Ishikawa (cell line): ENCODE measurements around the gene CDCA5.

Source experiments
- CEBPB ChIP-seq: IDR thresholded peaks from 2 replicates; pipeline ENCODE4 v1.6.1; 2012
- CREB1 ChIP-seq: IDR thresholded peaks from 2 replicates; pipeline ENCODE4 v1.6.1; 2012; ENCODE audit warnings: low read depth
- EGR1 ChIP-seq: IDR thresholded peaks from 2 replicates; pipeline ENCODE4 v1.6.1; 2012
- EP300 ChIP-seq: IDR thresholded peaks from 2 replicates; pipeline ENCODE4 v1.6.1; 2012; ENCODE audit warnings: borderline replicate concordance
- FOXM1 ChIP-seq: IDR thresholded peaks from 2 replicates; pipeline ENCODE4 v1.6.1; 2012; ENCODE audit warnings: low read depth, borderline replicate concordance
- NFIC ChIP-seq: IDR thresholded peaks from 2 replicates; pipeline ENCODE4 v1.6.1; 2012
- RAD21 ChIP-seq: IDR thresholded peaks from 2 replicates; pipeline ENCODE4 v1.6.1; 2012; ENCODE audit warnings: low read depth
- TAF1 ChIP-seq: IDR thresholded peaks from 2 replicates; pipeline ENCODE4 v1.6.1; 2012; ENCODE audit warnings: low read depth, mild to moderate bottlenecking
- TCF12 ChIP-seq: IDR thresholded peaks from 2 replicates; pipeline ENCODE4 v1.6.1; 2012; ENCODE audit warnings: low read depth
- TEAD4 ChIP-seq: IDR thresholded peaks from 2 replicates; pipeline ENCODE4 v1.6.1; 2012
- YY1 ChIP-seq: IDR thresholded peaks from 2 replicates; pipeline ENCODE4 v1.6.1; 2012; ENCODE audit warnings: low read depth
- ZBTB7A ChIP-seq: IDR thresholded peaks from 2 replicates; pipeline ENCODE4 v1.6.1; 2012; ENCODE audit warnings: low read depth
- TF ChIP-seq, protein P1 (sequence below): IDR thresholded peaks from 2 replicates; pipeline ENCODE4 v1.6.1; 2012; ENCODE audit warnings: low read depth, mild to moderate bottlenecking
- TF ChIP-seq, protein P2 (sequence below): IDR thresholded peaks from 2 replicates; pipeline ENCODE4 v1.6.1; 2012
- TF ChIP-seq, protein P3 (sequence below): IDR thresholded peaks from 2 replicates; pipeline ENCODE4 v1.6.1; 2012

Gene CDCA5

DNA sequence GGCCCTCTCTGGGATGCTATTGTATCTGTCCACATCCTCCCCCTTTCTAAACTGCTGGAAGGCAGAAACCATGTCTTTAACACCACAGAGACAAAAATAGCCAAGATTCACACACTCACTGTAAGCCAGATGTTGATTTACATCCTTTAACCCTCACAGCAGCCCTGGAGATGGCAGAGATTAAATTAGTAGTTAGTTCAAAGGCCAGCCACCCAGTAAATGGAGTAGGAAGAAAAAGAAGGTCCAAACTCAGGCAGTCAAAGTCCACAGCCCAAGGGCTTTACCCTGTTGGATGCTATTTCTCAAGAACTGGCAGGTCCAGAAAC is 35.8 kb upstream of the CDCA5 start:
- TF ChIP-seq FOXM1 (no peak), EGR1 (no peak), TCF12 (no peak), RAD21 (no peak), TEAD4 (no peak), ZBTB7A (no peak), EP300 (no peak)
- TF ChIP-seq, protein P1, sequence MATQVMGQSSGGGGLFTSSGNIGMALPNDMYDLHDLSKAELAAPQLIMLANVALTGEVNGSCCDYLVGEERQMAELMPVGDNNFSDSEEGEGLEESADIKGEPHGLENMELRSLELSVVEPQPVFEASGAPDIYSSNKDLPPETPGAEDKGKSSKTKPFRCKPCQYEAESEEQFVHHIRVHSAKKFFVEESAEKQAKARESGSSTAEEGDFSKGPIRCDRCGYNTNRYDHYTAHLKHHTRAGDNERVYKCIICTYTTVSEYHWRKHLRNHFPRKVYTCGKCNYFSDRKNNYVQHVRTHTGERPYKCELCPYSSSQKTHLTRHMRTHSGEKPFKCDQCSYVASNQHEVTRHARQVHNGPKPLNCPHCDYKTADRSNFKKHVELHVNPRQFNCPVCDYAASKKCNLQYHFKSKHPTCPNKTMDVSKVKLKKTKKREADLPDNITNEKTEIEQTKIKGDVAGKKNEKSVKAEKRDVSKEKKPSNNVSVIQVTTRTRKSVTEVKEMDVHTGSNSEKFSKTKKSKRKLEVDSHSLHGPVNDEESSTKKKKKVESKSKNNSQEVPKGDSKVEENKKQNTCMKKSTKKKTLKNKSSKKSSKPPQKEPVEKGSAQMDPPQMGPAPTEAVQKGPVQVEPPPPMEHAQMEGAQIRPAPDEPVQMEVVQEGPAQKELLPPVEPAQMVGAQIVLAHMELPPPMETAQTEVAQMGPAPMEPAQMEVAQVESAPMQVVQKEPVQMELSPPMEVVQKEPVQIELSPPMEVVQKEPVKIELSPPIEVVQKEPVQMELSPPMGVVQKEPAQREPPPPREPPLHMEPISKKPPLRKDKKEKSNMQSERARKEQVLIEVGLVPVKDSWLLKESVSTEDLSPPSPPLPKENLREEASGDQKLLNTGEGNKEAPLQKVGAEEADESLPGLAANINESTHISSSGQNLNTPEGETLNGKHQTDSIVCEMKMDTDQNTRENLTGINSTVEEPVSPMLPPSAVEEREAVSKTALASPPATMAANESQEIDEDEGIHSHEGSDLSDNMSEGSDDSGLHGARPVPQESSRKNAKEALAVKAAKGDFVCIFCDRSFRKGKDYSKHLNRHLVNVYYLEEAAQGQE, result no peak
- TF ChIP-seq, protein P2, sequence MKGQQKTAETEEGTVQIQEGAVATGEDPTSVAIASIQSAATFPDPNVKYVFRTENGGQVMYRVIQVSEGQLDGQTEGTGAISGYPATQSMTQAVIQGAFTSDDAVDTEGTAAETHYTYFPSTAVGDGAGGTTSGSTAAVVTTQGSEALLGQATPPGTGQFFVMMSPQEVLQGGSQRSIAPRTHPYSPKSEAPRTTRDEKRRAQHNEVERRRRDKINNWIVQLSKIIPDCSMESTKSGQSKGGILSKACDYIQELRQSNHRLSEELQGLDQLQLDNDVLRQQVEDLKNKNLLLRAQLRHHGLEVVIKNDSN, result no peak

DNA sequence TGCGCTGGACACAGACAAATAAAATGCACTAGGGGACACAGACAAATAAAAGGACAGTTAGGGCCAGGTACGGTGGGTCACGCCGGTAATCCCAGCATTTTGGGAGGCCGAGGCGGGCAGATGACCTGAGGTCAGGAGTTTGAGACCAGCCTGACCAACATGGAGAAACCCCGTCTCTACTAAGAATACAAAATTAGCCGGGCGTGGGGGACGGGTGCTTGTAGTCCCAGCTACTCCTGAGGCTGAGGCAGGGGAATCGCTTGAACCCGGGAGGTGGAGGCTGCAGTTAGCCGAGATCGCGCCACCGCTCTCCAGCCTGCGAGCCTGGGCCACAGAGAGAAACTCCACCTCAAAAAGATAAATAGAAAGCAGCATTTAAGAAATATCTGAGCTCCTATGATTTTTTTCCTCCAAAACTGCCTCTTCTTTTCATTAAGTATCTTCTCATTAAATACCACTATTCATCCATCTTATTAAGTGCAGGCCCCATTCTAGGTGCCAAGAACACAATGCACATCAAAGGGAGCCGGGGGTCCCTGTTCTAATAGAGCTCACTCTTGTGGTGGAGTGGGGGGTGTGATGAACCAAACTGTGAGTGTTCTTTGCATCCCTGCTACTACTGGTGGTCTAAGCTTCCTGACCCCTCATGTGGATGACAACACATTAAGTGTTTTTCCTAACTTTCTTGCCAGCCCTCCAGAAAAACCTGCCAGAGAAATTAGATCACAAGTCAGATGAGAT is 34.4 kb upstream of the CDCA5 start:
- TF ChIP-seq TCF12 (no peak), CEBPB (no peak), TAF1 (no peak), ZBTB7A (no peak), RAD21 (no peak), EGR1 (no peak)
- TF ChIP-seq, protein P3, sequence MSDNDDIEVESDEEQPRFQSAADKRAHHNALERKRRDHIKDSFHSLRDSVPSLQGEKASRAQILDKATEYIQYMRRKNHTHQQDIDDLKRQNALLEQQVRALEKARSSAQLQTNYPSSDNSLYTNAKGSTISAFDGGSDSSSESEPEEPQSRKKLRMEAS, result no peak

DNA sequence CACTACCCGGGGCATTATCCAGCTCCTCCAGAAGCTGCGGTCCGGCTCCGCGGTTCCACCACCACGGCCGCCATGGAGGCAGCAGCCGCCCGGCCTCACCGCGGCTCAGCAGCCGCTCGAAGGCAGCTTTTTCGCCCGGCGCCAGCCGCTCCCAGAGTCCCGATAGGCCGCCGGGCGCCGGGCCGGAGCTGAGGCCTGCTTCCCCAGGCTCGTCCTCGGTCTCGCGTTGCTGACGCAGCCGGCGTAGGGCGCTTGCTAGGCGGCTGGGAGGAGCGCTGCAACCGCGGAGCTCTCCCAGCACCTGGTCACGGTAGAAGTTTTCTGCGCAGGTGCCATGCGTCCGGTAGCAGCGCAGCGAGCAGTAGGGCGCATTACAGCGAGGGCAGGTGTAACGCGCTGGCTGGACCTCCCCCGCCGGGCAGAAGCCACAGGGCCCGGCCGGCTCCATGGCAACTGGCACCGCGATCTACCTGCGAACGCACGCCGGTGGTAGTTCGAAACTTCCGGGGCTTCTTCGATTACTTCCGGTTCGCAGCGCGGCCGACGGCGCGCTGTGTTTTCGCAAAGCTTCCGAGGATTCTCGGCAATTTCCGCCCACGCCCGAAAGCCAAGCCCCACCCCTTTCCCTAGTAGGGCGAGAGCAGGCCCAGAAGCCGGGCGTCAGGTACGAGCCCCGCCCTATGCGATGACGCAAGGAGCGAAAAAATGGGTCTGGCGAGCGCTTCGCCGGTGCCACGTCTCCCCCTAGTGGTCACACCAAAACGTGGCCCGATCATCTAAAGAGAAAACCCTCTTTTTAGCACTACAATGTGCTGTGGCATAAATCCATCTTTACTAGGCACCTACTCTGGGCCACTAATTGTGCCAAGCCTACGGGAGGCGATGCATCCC is 33.6 kb upstream of the CDCA5 start, which contains the start of gene ZNHIT2:
ZNHIT2 (minus strand) TSS at position 496 of the 891 bp plus-strand sequence; CDS start at position 448, 48 bp downstream.
- peak; percentile 77 for TF ChIP-seq TCF12
- TF ChIP-seq EGR1, result peak; percentile 83
- peak; percentile 82 for TF ChIP-seq RAD21
- TF ChIP-seq TAF1, result peak; percentile 86
- TF ChIP-seq CREB1, result peak; percentile 85
- no peak for TF ChIP-seq NFIC
- TF ChIP-seq ZBTB7A, result no peak; the same call in 1 of the 2 replicates
- TF ChIP-seq, protein P1, result no peak
- TF ChIP-seq CEBPB, result peak; percentile 82
- TF ChIP-seq YY1, result peak; percentile 64
- TF ChIP-seq, protein P3, result peak; percentile 88

DNA sequence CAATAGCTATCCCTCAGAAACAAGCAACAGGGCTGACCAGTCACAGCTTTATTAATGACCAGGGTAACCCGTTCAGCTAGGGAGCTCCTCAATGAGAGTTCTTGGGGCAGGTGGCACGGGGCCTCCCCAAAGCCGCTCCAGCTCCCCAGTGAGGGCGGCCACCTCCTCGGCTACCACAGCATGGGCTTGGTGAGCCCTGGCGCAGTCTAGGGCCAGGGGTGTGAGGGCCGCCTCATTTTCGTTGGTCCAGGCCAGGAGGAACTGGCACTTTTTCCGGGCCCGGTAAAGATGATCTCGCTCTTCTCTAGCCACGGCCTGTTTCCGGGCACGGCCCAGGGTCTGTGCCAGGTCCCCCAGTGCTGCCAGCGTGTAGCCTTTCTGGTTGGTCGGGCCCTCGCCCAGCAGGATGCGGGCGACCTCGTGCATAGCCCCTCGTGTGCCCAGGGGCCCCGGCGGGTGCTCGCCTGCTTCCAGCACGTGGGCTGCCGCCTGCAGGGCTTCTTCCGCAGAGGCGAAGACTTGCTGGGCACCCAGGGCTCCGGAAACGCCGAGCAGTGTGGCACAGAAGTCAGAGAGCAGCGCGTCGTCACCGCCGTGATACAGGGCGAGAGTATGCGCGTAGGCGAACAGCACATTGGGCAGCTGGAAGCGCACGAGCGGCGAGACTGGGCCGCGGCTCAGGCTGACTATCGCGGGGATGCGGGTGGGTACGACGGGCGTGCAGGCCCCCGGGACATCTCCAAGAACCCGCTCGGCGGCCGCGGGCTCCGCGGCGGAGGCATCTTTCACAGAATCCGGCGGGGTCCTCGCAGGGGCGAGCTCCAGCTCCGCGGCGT is 32.7 kb upstream of the CDCA5 start:
- TF ChIP-seq, protein P3, result peak; percentile 98
- TF ChIP-seq, protein P1, result no peak
- TF ChIP-seq, protein P2, result peak; percentile 50; the same call in 1 of the 2 replicates
- TF ChIP-seq CREB1 (0 out of 2 replicates have a peak, but pooled peaks have one; percentile 7), ZBTB7A (peak; percentile 57; the same call in 1 of the 2 replicates), YY1 (no peak), NFIC (peak; percentile 45; the same call in 1 of the 2 replicates), TCF12 (0 out of 2 replicates have a peak, but pooled peaks have one; percentile 17)
